ENCODE data around the gene FOXE3.

The FOXE3 gene

GRCh38 chr1:47406966-47407365 lies 9.1 kb upstream of the FOXE3 start:
- no peak for DNase-seq

DNA sequence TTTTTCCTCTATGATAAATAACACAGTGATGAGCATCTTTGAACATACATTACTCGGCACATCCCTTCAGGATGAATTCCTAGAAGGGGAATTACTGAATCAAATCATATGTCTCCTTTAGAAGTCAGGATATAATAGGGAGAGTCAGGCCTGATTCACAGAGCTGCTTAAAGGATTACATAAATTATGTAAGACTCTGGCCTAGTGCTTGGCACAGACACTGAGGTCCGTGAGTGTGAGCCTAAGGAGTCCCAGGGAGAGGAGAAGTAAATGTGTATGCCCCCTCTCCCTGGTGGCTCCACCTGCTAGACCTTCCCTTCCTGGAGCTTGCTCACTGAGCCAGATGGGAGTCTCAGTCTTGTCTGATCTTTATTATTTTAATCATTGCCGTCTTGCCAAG lies 8.6 kb upstream of the FOXE3 start:
- DNase-seq = no peak

GRCh38 chr1:47409311-47410067 lies 6.6 kb upstream of the FOXE3 start:
- no peak for DNase-seq

- DNase-seq = no peak
Measured at GRCh38 chr1:47410068-47410455, 6.0 kb upstream of the FOXE3 start.

- DNase-seq = no peak
Measured at GRCh38 chr1:47411436-47411835, 4.6 kb upstream of the FOXE3 start.

GRCh38 chr1:47412437-47412836 lies 3.6 kb upstream of the FOXE3 start:
- no peak for DNase-seq

GRCh38 chr1:47416319-47417169 lies 459 bp downstream of the FOXE3 start:
- peak; percentile 39 for DNase-seq

- no peak for DNase-seq
Measured at GRCh38 chr1:47417170-47418044, 1.3 kb downstream of the FOXE3 start.

DNA sequence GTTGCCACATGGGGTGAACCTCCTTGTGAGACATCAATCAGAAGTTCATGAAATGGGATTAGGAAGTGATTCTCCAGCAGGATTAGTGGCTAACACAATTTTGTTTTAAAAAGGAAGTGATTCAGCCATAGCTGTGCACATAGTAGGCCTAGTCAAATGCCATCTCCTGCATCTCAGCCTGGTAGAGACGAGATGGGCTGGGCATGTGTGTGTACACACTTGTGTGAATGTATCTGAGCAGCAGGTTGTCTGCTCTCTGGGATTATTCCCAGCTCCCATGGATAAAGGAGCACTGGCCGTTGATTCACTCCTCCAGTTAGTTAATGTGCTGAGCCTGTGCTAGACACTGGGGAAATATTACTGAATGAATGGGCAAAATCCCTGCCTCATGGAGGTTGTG lies 2.0 kb downstream of the FOXE3 start:
- DNase-seq = no peak

GRCh38 chr1:47418681-47419325 lies 2.7 kb downstream of the FOXE3 start:
- DNase-seq = no peak

- DNase-seq = no peak
Measured at GRCh38 chr1:47420547-47420946, 4.5 kb downstream of the FOXE3 start.

DNA sequence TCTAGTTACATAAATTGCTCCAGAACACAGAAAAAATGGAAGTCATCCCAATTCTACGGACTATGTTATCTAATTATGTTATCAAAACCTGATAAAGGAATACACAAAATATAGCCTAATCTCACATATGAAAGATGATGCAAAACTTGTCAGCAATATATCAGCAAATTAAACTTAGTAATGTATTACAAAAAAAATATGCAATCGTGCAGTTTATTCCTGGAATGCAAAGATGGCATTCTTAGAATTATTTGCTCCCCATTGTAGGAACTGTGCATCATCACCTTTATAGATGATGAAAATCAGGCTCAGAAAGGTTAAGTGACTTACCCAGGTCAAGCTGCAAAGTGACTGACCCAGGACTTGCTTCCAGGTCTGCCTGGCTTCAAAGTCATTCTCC lies 7.8 kb downstream of the FOXE3 start:
- no peak for DNase-seq

DNA sequence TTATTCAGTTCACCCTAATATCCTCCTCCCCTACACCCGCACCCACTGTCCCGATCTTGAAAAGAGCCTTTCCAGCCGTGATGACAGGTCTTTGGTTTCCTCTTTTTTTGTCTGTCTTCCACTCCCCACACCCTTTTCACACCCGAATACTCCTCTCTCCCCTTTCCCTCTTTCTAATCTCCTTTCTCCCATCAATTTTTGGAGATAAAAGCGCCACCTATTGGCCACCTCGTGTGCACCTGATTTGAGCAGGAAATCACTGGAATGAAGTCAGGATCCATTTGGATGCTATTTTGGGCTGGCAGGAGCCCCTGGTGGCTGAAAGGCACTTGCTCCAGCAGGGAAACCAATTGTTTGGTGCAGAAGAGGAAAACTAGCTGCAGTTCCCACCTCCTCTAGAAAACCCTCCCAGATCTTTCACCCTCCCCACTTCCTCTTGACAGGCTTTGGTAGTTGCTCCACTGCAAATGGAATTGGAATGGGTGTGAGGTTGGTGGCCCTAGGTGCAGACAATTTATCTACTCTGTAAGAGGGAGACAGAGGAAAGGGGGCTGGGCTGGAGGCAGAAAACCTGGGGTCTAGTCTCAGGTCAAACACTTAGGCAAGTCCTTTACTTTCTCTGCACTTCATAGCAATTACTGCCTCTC lies 8.4 kb downstream of the FOXE3 start:
- DNase-seq = no peak

DNA sequence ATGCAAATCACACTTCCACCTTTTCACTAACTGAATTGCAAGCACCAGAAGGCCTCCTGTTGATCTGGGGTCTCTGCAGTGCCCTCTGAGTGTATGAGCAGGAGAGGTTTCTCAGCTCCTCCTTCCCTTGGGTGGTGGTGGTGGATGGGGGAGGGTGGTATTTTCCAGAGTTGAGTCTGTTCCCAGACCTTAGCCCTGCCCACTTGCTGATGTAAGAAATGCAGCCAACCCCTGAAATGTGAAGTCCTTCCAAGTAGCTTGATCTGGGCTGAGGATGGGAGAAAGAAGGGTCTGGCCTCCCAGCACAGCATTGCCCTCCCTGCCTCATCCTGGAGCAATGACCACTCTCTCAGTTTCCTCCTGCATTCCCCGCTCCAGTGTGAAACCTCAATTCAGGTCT lies 15.4 kb downstream of the FOXE3 start:
- no peak for DNase-seq

- DNase-seq = peak; percentile 90
Measured at GRCh38 chr1:47432071-47433036, 16.3 kb downstream of the FOXE3 start.

DNA sequence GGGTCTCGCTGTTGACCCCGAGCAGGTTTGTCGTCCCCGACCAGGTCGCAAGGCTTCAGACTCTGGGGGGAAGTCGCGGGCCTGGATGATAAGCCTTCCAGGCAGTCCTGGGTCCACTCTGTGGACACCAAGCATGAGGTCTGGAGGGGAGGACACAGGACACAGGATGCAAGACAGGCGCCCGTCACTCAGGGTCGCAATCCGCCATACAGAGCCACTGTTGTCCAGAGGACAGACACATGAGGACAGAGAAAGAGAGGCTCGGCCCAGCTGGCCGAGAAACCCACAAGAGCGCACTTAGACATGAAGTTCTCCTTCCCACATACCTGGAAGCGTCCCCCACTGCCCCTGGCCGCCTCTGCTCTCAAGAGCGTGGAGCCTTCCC lies 16.9 kb downstream of the FOXE3 start:
- DNase-seq = no peak

DNA sequence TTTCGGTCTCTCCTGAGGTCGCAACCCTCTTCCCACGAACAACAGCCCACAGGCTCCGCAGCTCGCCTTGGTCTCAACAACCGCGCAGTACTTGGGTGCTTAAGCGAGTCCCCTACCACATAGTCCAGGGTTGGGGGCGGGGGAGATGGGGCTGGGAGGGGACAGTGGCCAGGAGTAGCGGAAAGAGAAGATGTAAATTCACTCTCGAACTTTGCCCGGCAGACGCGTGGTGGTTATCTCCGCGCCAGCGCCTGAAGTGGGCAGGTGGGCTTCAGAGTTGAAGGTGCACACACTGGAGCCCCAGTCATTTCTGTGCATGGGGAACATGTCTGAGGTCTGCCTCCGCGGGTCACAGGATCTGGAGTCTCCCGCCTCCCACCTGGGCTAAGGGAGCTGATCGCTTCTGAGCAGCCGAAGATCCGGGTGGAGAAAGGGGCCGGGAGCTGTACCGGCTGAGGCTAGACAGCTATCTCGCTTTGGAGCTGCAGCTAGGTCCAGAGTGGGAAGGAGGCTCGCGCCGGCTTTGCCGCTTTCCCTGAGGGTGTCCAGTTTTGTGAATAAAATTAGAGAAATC lies 17.5 kb downstream of the FOXE3 start:
- DNase-seq = no peak

DNA sequence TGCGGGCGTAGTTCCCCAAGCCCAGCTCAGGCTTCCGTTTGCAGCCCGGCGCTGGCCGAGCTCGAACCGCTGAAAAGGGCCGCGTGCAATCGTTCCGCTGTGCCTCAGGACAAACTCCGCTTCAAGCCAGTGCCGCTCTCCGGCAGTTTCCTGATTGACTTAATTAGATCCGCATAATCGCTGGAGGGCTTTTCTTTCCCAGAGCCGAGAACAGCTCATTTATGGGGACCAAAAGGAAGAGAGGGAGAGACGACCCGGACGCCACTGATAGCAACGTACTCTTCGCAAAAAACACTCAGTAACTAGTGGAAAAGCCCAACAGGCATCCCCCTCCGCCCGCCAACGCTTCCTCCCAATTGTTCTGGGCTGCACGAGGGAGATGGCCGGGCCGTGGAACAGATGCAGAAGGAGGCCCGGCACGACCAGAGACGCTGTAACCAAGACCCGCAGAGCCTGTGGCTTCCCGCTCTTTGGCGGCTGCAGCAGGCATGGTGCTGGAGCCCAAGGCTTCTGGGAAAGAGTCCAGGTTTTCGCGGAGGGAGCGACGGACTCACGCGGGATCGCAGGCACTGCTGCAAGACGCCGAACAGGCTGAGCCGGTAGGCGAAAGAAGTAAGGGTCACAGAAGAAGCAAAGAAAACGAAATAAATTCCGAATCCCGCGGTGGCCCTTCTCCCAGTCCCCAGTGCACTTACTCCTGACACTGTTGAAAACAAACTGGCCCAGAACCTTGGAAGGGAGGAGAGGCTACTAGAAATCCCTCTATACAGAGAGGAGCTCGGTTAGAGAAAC lies 18.2 kb downstream of the FOXE3 start:
- DNase-seq = peak; percentile 57

DNA sequence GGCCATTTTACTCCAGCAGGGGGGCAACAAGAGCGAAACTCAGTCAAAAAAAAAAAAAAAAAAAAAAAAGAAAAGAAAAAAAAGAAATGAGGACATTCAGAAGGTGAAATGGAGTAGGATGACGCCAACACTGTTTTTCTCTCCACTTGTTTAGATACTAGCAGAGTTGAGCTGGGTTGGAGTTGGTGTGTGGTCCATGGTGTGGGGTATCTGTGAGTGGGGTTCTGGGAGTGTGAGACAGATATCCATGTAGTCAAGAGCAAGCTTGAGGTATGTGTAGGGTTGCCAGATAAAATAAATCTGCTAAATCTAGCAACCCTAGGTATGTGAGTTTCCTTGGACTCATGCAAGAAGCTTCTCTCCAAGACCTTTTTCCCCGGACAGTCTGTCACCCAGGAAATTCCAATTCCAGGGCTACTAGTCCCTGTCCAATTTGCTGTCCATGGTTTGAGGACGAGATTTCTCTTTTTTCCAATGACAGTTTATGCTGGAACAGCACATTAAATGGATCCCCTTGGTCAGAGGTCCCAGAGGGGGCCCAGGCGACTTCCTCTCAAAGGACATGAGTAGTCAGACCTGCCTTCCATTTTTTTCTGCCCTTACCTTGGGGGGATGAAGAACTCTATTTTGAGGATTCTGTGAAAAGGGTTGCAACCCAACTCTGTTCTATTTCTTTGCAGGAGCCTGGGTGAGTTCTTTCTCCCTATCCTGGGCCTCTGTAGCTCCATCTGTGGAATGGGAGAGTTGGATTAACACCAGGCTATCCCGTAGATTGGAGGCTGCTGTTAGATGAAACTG lies 19.6 kb downstream of the FOXE3 start:
- DNase-seq = no peak
